ENCODE results near the gene IPCEF1. TPM values are rescaled to one million over a fixed set of nuclear protein-coding genes. Genes with fewer than 3 reads are reported as not detected.

Gene IPCEF1
- polyA plus RNA-seq, 1 donor from 2014 or later = 3.9 TPM

GRCh38 chr6:154381548-154381947 is 24.9 kb upstream of the IPCEF1 start:
- no peak overlapping the region for H3K4me2 ChIP-seq (ENCODE audit: low read length)
- no peak for TF ChIP-seq SMC3 (conservative IDR thresholded peaks at IDR 0.05; ENCODE audit: poor library complexity)
- no peaks in the 10 kb centered on the region for H3K9me3 ChIP-seq (ENCODE audit: low read length)
- no peaks in the 10 kb centered on the region for H4K20me1 ChIP-seq (ENCODE audit: insufficient read depth)
- H3K9me2 ChIP-seq (ENCODE audit: insufficient read depth, low read length) = no peaks in the 10 kb centered on the region
- H3K9ac ChIP-seq (ENCODE audit: low read length) = no peak overlapping the region
- H2AFZ ChIP-seq (ENCODE audit: low read depth, low read length) = no peak overlapping the region
- no peaks in the 10 kb centered on the region for H3K27me3 ChIP-seq (ENCODE audit: insufficient read depth, low read depth, low read length)
- no peaks in the 10 kb centered on the region for H3F3A ChIP-seq (ENCODE audit: insufficient read depth, low read length, poor library complexity, severe bottlenecking)
- no peaks in the 10 kb centered on the region for H3K36me3 ChIP-seq (ENCODE audit: insufficient read depth, low read length)
- no peak overlapping the region for H3K27ac ChIP-seq (ENCODE audit: low read length)
- no peaks in the 10 kb centered on the region for H3K79me2 ChIP-seq (replicated peaks; ENCODE audit: insufficient read depth, low read length)
- no peak overlapping the region for H3K4me3 ChIP-seq (ENCODE audit: low read length)

GRCh38 chr6:154380741-154381140 is 24.1 kb upstream of the IPCEF1 start:
- H3K79me2 ChIP-seq (replicated peaks; ENCODE audit: insufficient read depth, low read length) = no peaks in the 10 kb centered on the region

More at GRCh38 chr6:154380741-154381140, 24.1 kb upstream of the IPCEF1 start:
- no peaks in the 10 kb centered on the region for H3K27me3 ChIP-seq (ENCODE audit: insufficient read depth, low read depth, low read length)
- no peaks in the 10 kb centered on the region for H3K9me3 ChIP-seq (ENCODE audit: low read length)
- no peak overlapping the region for H3K4me3 ChIP-seq (ENCODE audit: low read length)
- no peak overlapping the region for H3K27ac ChIP-seq (ENCODE audit: low read length)
- no peak overlapping the region for H3K9ac ChIP-seq (ENCODE audit: low read length)
- TF ChIP-seq REST (IDR thresholded peaks at IDR 0.05; ENCODE audit: borderline replicate concordance) (no peak), POLR2AphosphoS5 (IDR thresholded peaks at IDR 0.05) (no peak), CTCF (IDR thresholded peaks at IDR 0.05; ENCODE audit: poor library complexity, severe bottlenecking) (no peak), RAD21 (conservative IDR thresholded peaks at IDR 0.05) (no peak), EZH2 (IDR thresholded peaks at IDR 0.05; ENCODE audit: borderline replicate concordance, insufficient read depth, low read length, poor library complexity, severe bottlenecking) (no peak), TAF1 (IDR thresholded peaks at IDR 0.05; ENCODE audit: low read depth) (no peak), EP300 (conservative IDR thresholded peaks at IDR 0.05; ENCODE audit: poor library complexity, severe bottlenecking) (no peak), SMC3 (conservative IDR thresholded peaks at IDR 0.05; ENCODE audit: poor library complexity) (no peak), MXI1 (conservative IDR thresholded peaks at IDR 0.05; ENCODE audit: poor library complexity, severe bottlenecking) (no peak)
- H3K4me2 ChIP-seq (ENCODE audit: low read length) = no peak overlapping the region
- H3F3A ChIP-seq (ENCODE audit: insufficient read depth, low read length, poor library complexity, severe bottlenecking) = no peaks in the 10 kb centered on the region
- no peaks in the 10 kb centered on the region for H3K36me3 ChIP-seq (ENCODE audit: insufficient read depth, low read length)
- no peak overlapping the region for H2AFZ ChIP-seq (ENCODE audit: low read depth, low read length)
- no peaks in the 10 kb centered on the region for H3K9me2 ChIP-seq (ENCODE audit: insufficient read depth, low read length)
- H4K20me1 ChIP-seq (ENCODE audit: insufficient read depth) = no peaks in the 10 kb centered on the region
